Measurements from ENCODE around the gene MYH9. TPM values are rescaled to one million over a fixed set of nuclear protein-coding genes. Genes with fewer than 3 reads are reported as not detected.

The MYH9 gene
- total RNA-seq, 4 donors from 2014 or later = 215 to 1,171 (median 400) TPM

GRCh38 chr22:36334081-36334820 lies 53.5 kb downstream of the MYH9 start:
- no peak overlapping the region for H3K4me3 ChIP-seq
- intact Hi-C loops (cut with DNase I; ENCODE audit: low total_unique reads) = loop anchor here (5.0 kb wide), 1 partner anchor 53 kb away; the partner anchor contains the start of gene MYH9
- DNase-seq = no peak
- no peaks in the 10 kb centered on the region for H3K27me3 ChIP-seq
- no peaks in the 10 kb centered on the region for H3K9me3 ChIP-seq
- peaks cover 50 to 75% of the 10 kb centered on the region in 2 donors for H3K4me1 ChIP-seq
- H3K36me3 ChIP-seq = no peaks in the 10 kb centered on the region
- H3K27ac ChIP-seq = peak overlapping the region; percentile 95 to 100
- peak in 1 of 4 experiments; percentile 8 for TF ChIP-seq CTCF (IDR thresholded peaks at IDR 0.05)
- TF ChIP-seq POLR2A (IDR thresholded peaks at IDR 0.05) = no peak

DNA sequence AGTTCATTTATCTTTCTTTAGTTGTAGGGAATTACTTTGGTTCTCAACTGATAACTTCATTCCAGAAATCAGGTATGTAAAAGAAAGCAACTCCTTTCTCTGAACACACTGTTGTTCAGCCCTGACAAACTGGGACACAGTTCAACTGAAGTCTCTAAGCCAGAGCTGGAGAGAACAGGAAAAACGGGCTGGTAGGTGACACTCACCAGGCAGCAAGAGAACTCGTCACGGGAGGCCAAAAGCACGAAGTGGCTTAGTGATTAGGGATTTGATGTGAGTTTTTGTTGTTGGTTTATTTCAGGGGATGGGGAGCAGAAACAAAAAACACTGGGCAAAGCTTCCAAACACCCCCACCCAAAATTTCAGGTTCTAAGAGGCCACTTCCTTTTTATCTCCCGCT lies 54.1 kb downstream of the MYH9 start:
- Histone ChIP-seq H3K4me3 (no peak overlapping the region), H3K9me3 (no peaks in the 10 kb centered on the region), H3K36me3 (no peaks in the 10 kb centered on the region), H3K27ac (peak overlapping the region; percentile 95 to 100), H3K4me1 (peaks cover 55 to 81% of the 10 kb centered on the region in 2 donors), H3K27me3 (no peaks in the 10 kb centered on the region)
- no peak for TF ChIP-seq POLR2A (IDR thresholded peaks at IDR 0.05)
- TF ChIP-seq CTCF (IDR thresholded peaks at IDR 0.05) = no peak
- no peak for DNase-seq
- intact Hi-C loops (cut with DNase I; ENCODE audit: low total_unique reads) = loop anchor here (5.0 kb wide), 1 partner anchor 54 kb away; the partner anchor contains the start of gene MYH9

DNA sequence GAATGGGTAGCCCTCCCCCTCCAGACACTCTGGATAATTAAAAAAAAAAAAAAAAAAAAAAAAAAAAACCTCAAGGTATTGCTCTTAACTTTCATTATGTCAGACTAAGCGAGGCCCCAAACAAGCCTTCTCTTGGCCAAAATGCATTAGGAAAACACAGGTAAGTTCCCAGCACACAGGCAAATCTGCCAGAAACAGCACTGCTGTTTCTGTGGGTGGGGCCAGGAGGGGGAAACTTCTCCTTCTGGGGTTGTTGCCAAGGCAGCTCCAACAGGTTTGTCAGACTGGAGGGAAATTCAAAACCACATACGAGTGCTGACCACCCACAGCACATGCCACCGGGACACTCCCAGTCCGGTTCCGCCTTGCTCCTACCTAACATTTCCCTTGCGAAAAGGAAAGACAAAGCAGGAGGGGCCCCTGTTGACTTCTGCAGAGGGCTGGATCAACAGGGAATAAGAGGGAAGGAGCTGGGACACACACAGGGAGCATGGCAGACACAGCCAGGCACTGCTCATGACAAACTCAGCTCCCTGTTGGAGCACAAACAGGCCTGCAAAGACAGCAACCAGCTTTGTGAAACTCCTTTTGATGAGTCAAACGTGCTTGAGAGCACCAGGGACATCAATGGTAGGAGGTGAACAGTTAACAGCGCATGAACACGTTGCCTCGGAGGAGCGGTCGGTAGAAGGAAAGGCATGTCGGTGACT lies 55.0 kb downstream of the MYH9 start:
- H3K4me3 ChIP-seq = no peak overlapping the region
- DNase-seq = peak in 1 of 2 donors; percentile 70
- H3K27me3 ChIP-seq = no peaks in the 10 kb centered on the region
- TF ChIP-seq POLR2A (IDR thresholded peaks at IDR 0.05) = peak in 1 of 2 donors; percentile 26
- no peak for TF ChIP-seq CTCF (IDR thresholded peaks at IDR 0.05)
- H3K27ac ChIP-seq = peak overlapping the region; percentile 95 to 100
- intact Hi-C loops (cut with DNase I; ENCODE audit: low total_unique reads) = loop anchor here (5.0 kb wide), 1 partner anchor 55 kb away; the partner anchor contains the start of gene MYH9
- H3K4me1 ChIP-seq = peaks cover 63 to 81% of the 10 kb centered on the region in 2 donors
- H3K36me3 ChIP-seq = no peaks in the 10 kb centered on the region
- no peaks in the 10 kb centered on the region for H3K9me3 ChIP-seq

DNA sequence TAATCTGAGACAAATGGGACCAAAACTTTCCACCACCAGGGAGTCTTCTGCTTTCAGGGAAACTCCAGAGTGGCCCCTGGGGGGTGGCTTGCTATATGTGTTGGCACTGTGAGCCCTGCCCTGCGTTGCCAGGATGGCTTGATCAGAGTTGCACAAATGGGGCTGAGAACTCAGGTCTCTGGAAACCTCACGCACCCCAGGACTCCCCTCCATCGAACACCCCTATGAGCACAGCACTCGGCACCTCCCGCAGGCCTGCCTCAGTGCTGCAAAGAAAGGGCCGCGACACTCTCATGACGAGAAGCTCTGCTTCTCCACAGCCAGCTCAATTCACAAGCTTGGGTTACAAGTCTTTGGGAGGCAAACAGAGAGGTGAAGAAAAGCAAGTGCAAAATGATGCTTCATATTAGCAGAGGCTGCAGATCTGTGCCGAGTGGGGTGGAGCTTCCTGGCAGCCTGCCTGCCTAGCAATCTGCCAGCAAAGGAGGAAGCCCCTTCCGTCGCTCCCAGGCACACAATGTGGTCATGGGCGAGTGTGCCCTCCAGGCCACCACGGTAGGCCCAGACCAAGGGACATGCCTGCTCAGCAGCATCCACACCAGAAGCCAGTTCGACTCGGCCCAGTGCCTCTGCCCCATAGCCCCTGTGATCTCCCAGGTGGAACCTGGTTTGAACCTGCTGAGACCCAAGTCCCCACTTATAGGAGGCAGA lies 55.7 kb downstream of the MYH9 start:
- Histone ChIP-seq H3K27ac (peak overlapping the region; percentile 95 to 100), H3K4me1 (peaks cover 68 to 82% of the 10 kb centered on the region in 2 donors), H3K4me3 (no peak overlapping the region), H3K27me3 (no peaks in the 10 kb centered on the region), H3K9me3 (no peaks in the 10 kb centered on the region), H3K36me3 (no peaks in the 10 kb centered on the region)
- intact Hi-C loops (cut with DNase I; ENCODE audit: low total_unique reads) = loop anchor here (5.0 kb wide), 1 partner anchor 55 kb away; the partner anchor contains the start of gene MYH9
- peak; percentile 81 to 85 for DNase-seq
- TF ChIP-seq POLR2A (IDR thresholded peaks at IDR 0.05) (no peak), CTCF (IDR thresholded peaks at IDR 0.05) (no peak)
